HepG2 (cell line): ENCODE measurements around the gene HOXA11. TPM values are rescaled to one million over a fixed set of nuclear protein-coding genes. Genes with fewer than 3 reads are reported as not detected.

Experiments
- ARID4A ChIP-seq: sonication (generic); formaldehyde crosslinking; IDR thresholded peaks from 2 replicates; pipeline ENCODE4 v1.5.0; 2020; ENCODE audit warnings: mild to moderate bottlenecking, missing genetic modification reagents, borderline replicate concordance
- CC2D1A ChIP-seq: sonication (generic); formaldehyde crosslinking; IDR thresholded peaks from 2 replicates; pipeline ENCODE4 v1.8.1; 2023; ENCODE audit warnings: mild to moderate bottlenecking, missing genetic modification reagents
- CSRNP1 ChIP-seq: sonication (generic); formaldehyde crosslinking; IDR thresholded peaks from 2 replicates; pipeline ENCODE4 v1.8.1; 2023; ENCODE audit warnings: mild to moderate bottlenecking, missing genetic modification reagents
- DRAP1 ChIP-seq: IDR thresholded peaks from 2 replicates; pipeline ENCODE4 v1.6.1; 2016; ENCODE audit warnings: missing genetic modification reagents, missing compliant biosample characterization
- IRF2 ChIP-seq: IDR thresholded peaks from 2 replicates; pipeline ENCODE4 v1.6.1; 2018; ENCODE audit warnings: missing genetic modification reagents, missing compliant biosample characterization
- KMT2A ChIP-seq: sonication (generic); formaldehyde crosslinking; IDR thresholded peaks from 2 replicates; pipeline ENCODE4 v1.4.0; 2020; ENCODE audit warnings: missing genetic modification reagents
- MLLT10 ChIP-seq: sonication (generic); formaldehyde crosslinking; IDR thresholded peaks from 2 replicates; pipeline ENCODE4 v1.4.0; 2020; ENCODE audit warnings: missing genetic modification reagents
- REST ChIP-seq, 2 experiments: IDR thresholded peaks; 2 replicates each; pipeline ENCODE4 v1.6.1; 2011 to 2012; ENCODE audit warnings: low read length in 2 of 2, borderline replicate concordance in 1 of 2, low read depth in 1 of 2, mild to moderate bottlenecking in 1 of 2, moderate library complexity in 1 of 2
- RORA ChIP-seq: sonication (generic); formaldehyde crosslinking; IDR thresholded peaks from 2 replicates; pipeline ENCODE4 v1.5.0; 2020; ENCODE audit warnings: mild to moderate bottlenecking, missing genetic modification reagents, moderate library complexity
- SCMH1 ChIP-seq: sonication (generic); formaldehyde crosslinking; IDR thresholded peaks from 2 replicates; pipeline ENCODE4 v1.9.0; 2021; ENCODE audit warnings: missing genetic modification reagents, mild to moderate bottlenecking, borderline replicate concordance
- TGIF2 ChIP-seq: IDR thresholded peaks from 2 replicates; pipeline ENCODE4 v1.6.1; 2016; ENCODE audit warnings: control low read depth, missing compliant biosample characterization
- ZBTB38 ChIP-seq: sonication (generic); formaldehyde crosslinking; IDR thresholded peaks from 2 replicates; pipeline ENCODE4 v1.5.1; 2020; ENCODE audit warnings: mild to moderate bottlenecking, missing genetic modification reagents
- ZGPAT ChIP-seq: IDR thresholded peaks from 2 replicates; pipeline ENCODE4 v1.6.1; 2016; ENCODE audit warnings: mild to moderate bottlenecking
- ZNF121 ChIP-seq: sonication (generic); formaldehyde crosslinking; IDR thresholded peaks from 2 replicates; pipeline ENCODE4 v1.5.0; 2020; ENCODE audit warnings: mild to moderate bottlenecking, missing genetic modification reagents
- ZNF451 ChIP-seq: sonication (generic); formaldehyde crosslinking; IDR thresholded peaks from 2 replicates; pipeline ENCODE4 v1.5.0; 2020; ENCODE audit warnings: mild to moderate bottlenecking, missing genetic modification reagents
- ZNF510 ChIP-seq: sonication (generic); formaldehyde crosslinking; IDR thresholded peaks from 2 replicates; pipeline ENCODE4 v1.4.0; 2020; ENCODE audit warnings: low read depth, mild to moderate bottlenecking, missing genetic modification reagents
- ZNF550 ChIP-seq: sonication (generic); formaldehyde crosslinking; IDR thresholded peaks from 2 replicates; pipeline ENCODE4 v1.4.0; 2020; ENCODE audit warnings: mild to moderate bottlenecking, missing genetic modification reagents, borderline replicate concordance
- ZNF737 ChIP-seq: sonication (generic); formaldehyde crosslinking; IDR thresholded peaks from 2 replicates; pipeline ENCODE4 v1.5.0; 2020; ENCODE audit warnings: missing genetic modification reagents, mild to moderate bottlenecking, borderline replicate concordance
- polyA plus RNA-seq, 8 experiments: library from polyadenylated mRNA; depleted of rRNA in 3 of 8; stranded (reverse) in 7 of 8; unstranded in 1 of 8; fragments of >200 nt; fragmentation: Illumina TruSeq in 4 of 8; extraction: Trizol in 4 of 8; gene quantifications; 2 replicates each; pipeline versions ENCODE4 v1.2.1 to v1.2.3, GENCODE V29; 2011 to 2016; ENCODE audit warnings: low read depth in 4 of 8, missing spikeins in 1 of 8, mixed read lengths in 1 of 8; ENCODE audit not compliant: insufficient read depth in 1 of 8
- total RNA-seq, 5 experiments: library from RNA; depleted of rRNA; stranded (reverse); fragments of >200 nt; fragmentation: Illumina TruSeq; extraction: Trizol; gene quantifications; 2 replicates each; pipeline ENCODE4 v1.2.3, GENCODE V29; 2016; ENCODE audit warnings: low read depth in 1 of 5

HOXA11 gene
- total and polyA plus RNA-seq, 2 of the 13 experiments (the other 11 are each of a cell fraction or from before 2014, with no cell fraction given): not detected

- TF ChIP-seq ARID4A (peak; percentile 69; the same call in 1 of the 2 replicates), RORA (no peak), ZNF451 (CRISPR knock-in tag) (no peak), TGIF2 (CRISPR knock-in tag) (no peak), CC2D1A (no peak), DRAP1 (CRISPR knock-in tag) (no peak), MLLT10 (CRISPR knock-in tag) (no peak), ZGPAT (CRISPR knock-in tag) (peak; percentile 63; the same call in 1 of the 2 replicates), ZNF121 (CRISPR knock-in tag) (no peak), SCMH1 (CRISPR knock-in tag) (no peak), ZNF737 (no peak), KMT2A (CRISPR knock-in tag) (0 out of 2 replicates have a peak, but pooled peaks have one; percentile 40), CSRNP1 (no peak), ZBTB38 (CRISPR knock-in tag) (no peak), REST (IDR thresholded peaks at IDR 0.05; ENCODE audit: borderline replicate concordance in 1 of 2, low read depth in 1 of 2, low read length in 2 of 2) (peak; percentile 1 to 77), ZNF550 (CRISPR knock-in tag) (no peak), IRF2 (peak; percentile 46; the same call in 1 of the 2 replicates), ZNF510 (CRISPR knock-in tag) (no peak)
These were observed 34.3 kb downstream of the HOXA11 start (continued) for GRCh38 chr7:27150568-27151340.
